ENCODE data around the gene ASB13. TPM values are rescaled to one million over a fixed set of nuclear protein-coding genes. Genes with fewer than 3 reads are reported as not detected.

ASB13 gene
- total RNA-seq, 1 experiment from 2014 or later: 13.8 TPM

DNA sequence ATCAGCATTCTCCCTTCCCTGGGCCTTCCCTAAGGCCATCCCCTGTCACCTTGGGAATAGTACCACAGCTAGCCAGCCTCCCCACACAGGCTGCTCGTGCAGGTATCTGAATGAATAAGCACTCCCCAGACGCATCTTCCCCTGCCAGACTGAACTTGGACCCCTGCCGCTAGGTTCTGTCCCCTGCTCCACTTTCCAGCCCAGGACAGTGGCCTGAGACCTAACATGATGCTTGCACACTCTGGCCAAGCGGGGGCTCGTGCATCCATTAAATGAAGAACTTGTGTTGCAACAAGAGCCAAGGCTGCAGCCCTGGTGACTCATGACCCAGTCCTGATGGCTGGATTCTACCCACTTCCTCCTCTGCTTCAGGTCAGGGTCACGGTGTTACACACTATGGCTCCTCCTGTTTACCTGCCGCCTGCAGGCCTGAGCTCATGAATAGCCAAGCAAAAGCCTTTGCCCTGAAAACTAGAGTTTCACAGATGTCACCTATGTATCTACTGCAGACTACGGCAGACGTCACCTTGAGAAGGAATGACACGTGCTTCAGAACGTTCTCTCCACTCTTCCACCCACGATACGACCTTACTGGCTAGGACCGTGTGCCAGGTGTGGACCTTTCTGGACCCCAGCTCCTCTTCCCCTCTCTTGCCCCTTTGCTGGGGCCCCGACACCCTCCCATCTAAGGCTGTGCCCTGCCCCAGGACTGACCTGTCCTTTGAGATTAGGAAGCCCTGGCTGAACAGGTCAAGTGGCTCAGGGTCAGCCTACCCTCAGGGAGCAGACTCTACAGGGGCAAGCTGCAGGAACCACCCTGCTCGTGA lies 6.5 kb downstream of the ASB13 start:
- Mint-ChIP-seq H3K4me3 (peak overlapping the region; percentile 18 to 53; a peak in 2 of 5 replicates), H3K27ac (peak overlapping the region; percentile 75 to 83 (median 79); a peak in 5 of 7 replicates), H3K36me3 (ENCODE audit: insufficient read depth in 1 of 3, low read depth in 3 of 3) (no peaks in the 10 kb centered on the region), H3K27me3 (ENCODE audit: low read depth) (no peaks in the 10 kb centered on the region; the same call in 1 of the 2 replicates), H3K4me1 (peaks cover 40 to 57% of the 10 kb centered on the region in 2 experiments), H3K9me3 (no peaks in the 10 kb centered on the region)
- Histone ChIP-seq H3K9ac (ENCODE audit: extremely low read depth, insufficient read length, low read length) (no peak overlapping the region), H2AK5ac (ENCODE audit: insufficient read length, low read length) (no peak overlapping the region), H3K4me2 (ENCODE audit: insufficient read depth, insufficient read length, low read length) (no peak overlapping the region), H2BK15ac (ENCODE audit: low read depth, low read length) (no peak overlapping the region), H3K56ac (ENCODE audit: insufficient read length, low read depth, low read length) (no peak overlapping the region), H3K14ac (ENCODE audit: insufficient read depth, low read length) (no peak overlapping the region), H3K79me2 (ENCODE audit: insufficient read depth, low read length) (no peaks in the 10 kb centered on the region), H3K27me3 (ENCODE audit: insufficient read depth, low read length) (no peaks in the 10 kb centered on the region), H3K79me1 (ENCODE audit: insufficient read depth, low read depth, low read length, poor library complexity, severe bottlenecking) (no peaks in the 10 kb centered on the region), H3K23ac (ENCODE audit: insufficient read length, low read depth, low read length) (no peak overlapping the region), H3K23me2 (ENCODE audit: insufficient read length, low read depth, low read length, poor library complexity, severe bottlenecking) (no peaks in the 10 kb centered on the region), H4K91ac (ENCODE audit: insufficient read length, low read depth, low read length) (no peak overlapping the region), H3K9me3 (ENCODE audit: control insufficient read depth, low read depth, low read length) (no peaks in the 10 kb centered on the region), H3K4me1 (ENCODE audit: insufficient read depth, low read length) (peaks cover 3% of the 10 kb centered on the region; the same call in 1 of the 2 replicates), H2BK120ac (ENCODE audit: low read depth, low read length, poor library complexity, severe bottlenecking) (no peak overlapping the region), H2BK12ac (ENCODE audit: insufficient read length, low read depth, low read length) (no peak overlapping the region), H2BK5ac (ENCODE audit: insufficient read length, low read length) (no peak overlapping the region), H3K18ac (ENCODE audit: insufficient read length, low read depth, low read length) (no peak overlapping the region), H4K5ac (ENCODE audit: insufficient read length, low read depth, low read length) (no peak overlapping the region), H3K27ac (ENCODE audit: insufficient read length, low read depth, low read length) (no peak overlapping the region), H2AFZ (ENCODE audit: low read length) (no peak overlapping the region), H2BK20ac (ENCODE audit: low read depth, low read length, poor library complexity, severe bottlenecking) (no peak overlapping the region), H3T11ph (ENCODE audit: low read length) (no peak overlapping the region), H4K20me1 (ENCODE audit: control insufficient read depth, insufficient read depth, insufficient read length) (peaks cover 3% of the 10 kb centered on the region), H4K8ac (replicated peaks; ENCODE audit: insufficient read length, low read depth, low read length) (no peak overlapping the region), H3K4ac (ENCODE audit: low read depth, low read length) (no peak overlapping the region)
- no peak for DNase-seq
- TF ChIP-seq, protein P1, sequence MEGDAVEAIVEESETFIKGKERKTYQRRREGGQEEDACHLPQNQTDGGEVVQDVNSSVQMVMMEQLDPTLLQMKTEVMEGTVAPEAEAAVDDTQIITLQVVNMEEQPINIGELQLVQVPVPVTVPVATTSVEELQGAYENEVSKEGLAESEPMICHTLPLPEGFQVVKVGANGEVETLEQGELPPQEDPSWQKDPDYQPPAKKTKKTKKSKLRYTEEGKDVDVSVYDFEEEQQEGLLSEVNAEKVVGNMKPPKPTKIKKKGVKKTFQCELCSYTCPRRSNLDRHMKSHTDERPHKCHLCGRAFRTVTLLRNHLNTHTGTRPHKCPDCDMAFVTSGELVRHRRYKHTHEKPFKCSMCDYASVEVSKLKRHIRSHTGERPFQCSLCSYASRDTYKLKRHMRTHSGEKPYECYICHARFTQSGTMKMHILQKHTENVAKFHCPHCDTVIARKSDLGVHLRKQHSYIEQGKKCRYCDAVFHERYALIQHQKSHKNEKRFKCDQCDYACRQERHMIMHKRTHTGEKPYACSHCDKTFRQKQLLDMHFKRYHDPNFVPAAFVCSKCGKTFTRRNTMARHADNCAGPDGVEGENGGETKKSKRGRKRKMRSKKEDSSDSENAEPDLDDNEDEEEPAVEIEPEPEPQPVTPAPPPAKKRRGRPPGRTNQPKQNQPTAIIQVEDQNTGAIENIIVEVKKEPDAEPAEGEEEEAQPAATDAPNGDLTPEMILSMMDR (conservative IDR thresholded peaks at IDR 0.05): no peak
- WGBS (ENCODE audit: extremely low coverage, insufficient read length, low lambda C conversion rate): no CpG with 5 or more reads among the region's 16 CpGs
